Nephron (organoid): ENCODE data around the gene SLC10A2.
"Not testable (repeated sequence)": the region's sequence is repeated elsewhere in the genome, so short reads cannot be mapped to it uniquely, and the experiment has no call there.

ENCODE experiments used
- H3K27ac Mint-ChIP-seq, 3 experiments: 2 replicates each; pipeline ENCODE4 v1.8.0; 2020; ENCODE audit warnings: mixed read lengths in 3 of 3, mild to moderate bottlenecking in 2 of 3, moderate library complexity in 1 of 3
- H3K27me3 Mint-ChIP-seq: 2 replicates; pipeline ENCODE4 v1.8.0; 2021; ENCODE audit warnings: low read depth, mild to moderate bottlenecking, moderate library complexity, mixed read lengths
- H3K36me3 Mint-ChIP-seq: 2 replicates; pipeline ENCODE4 v1.8.0; 2020; ENCODE audit warnings: low read depth, mixed read lengths
- H3K4me1 Mint-ChIP-seq: 2 replicates; pipeline ENCODE4 v1.8.0; 2020; ENCODE audit warnings: mixed read lengths
- H3K4me3 Mint-ChIP-seq, 3 experiments: 2 replicates each; pipeline ENCODE4 v1.8.0; 2020; ENCODE audit warnings: mild to moderate bottlenecking in 3 of 3, mixed read lengths in 3 of 3, moderate library complexity in 2 of 3
- H3K9me3 Mint-ChIP-seq: 2 replicates; pipeline ENCODE4 v1.8.0; 2020; ENCODE audit warnings: mixed read lengths
- CTCF ChIP-seq, 3 experiments: fragments of 200-600 bp; sonication (generic); IDR thresholded peaks; one replicate each; pipeline ENCODE4 v1.5.0; 2021; ENCODE audit warnings: antibody characterized with exemption in 3 of 3; ENCODE audit not compliant: unreplicated experiment in 3 of 3

SLC10A2 gene

DNA sequence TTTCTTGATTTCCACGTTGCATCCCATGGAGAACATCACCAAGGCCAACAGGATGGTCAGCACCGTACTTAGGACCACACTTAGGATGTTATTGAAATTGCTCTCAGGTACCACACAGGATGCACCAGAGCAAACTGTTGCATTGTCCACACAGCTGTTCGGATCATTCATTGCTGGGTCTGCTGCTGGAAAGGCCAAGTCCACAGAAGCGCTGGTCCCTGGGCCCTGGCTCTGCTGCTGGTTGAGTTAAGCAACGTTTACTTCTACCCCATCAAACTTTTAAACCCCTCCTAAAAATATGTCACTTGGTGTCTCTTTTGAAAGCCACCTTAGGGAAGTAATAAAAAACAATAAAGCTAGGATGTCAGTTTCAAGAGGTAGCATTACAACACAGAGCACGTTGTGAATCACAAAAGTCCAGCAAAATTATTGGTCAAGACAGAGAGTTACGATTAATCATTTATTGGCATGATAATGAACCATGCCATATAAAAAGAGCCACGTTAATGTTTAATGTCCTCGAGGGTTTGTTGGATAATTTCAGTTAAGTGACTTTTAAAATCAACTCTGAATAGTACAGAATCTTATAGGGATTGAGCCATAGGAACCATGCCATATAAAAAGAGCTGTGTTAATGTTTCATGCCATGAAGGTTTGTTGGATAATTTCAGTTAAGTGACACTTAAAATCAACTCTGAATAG is at the start of gene SLC10A2:
SLC10A2 (minus strand) TSS at position 339 of the 702 bp plus-strand sequence; CDS start at position 171, 168 bp downstream.
- no peak for TF ChIP-seq CTCF (IDR thresholded peaks at IDR 0.05; ENCODE audit: unreplicated experiment in 3 of 3)
- Mint-ChIP-seq H3K4me1 (peaks cover 9% of the 10 kb centered on the region), H3K4me3 (peak within 1 kb of the TSS in 2 of 3 experiments; percentile 41 to 67), H3K27me3 (no peaks in the 10 kb centered on the region), H3K27ac (peak within 1 kb of the TSS; percentile 71 to 80 (median 80)), H3K9me3 (no peaks in the 10 kb centered on the region), H3K36me3 (no peaks in the 10 kb centered on the region)

- no peak overlapping the region for H3K27ac Mint-ChIP-seq
- H3K27me3 Mint-ChIP-seq = no peaks in the 10 kb centered on the region
- no peak overlapping the region for H3K4me3 Mint-ChIP-seq
- H3K36me3 Mint-ChIP-seq = no peaks in the 10 kb centered on the region
- H3K4me1 Mint-ChIP-seq = no peaks in the 10 kb centered on the region
- TF ChIP-seq CTCF (IDR thresholded peaks at IDR 0.05; ENCODE audit: unreplicated experiment in 3 of 3) = no peak
- peaks cover 6% of the 10 kb centered on the region for H3K9me3 Mint-ChIP-seq
Measured at GRCh38 chr13:103107580-103107979, 41.4 kb upstream of the SLC10A2 start.

GRCh38 chr13:103104340-103104739 is 38.1 kb upstream of the SLC10A2 start:
- no peak for TF ChIP-seq CTCF (IDR thresholded peaks at IDR 0.05; ENCODE audit: unreplicated experiment in 3 of 3)
- Mint-ChIP-seq H3K9me3 (peaks cover 6% of the 10 kb centered on the region), H3K27me3 (peaks cover 7% of the 10 kb centered on the region), H3K4me3 (no peak overlapping the region), H3K27ac (no peak overlapping the region), H3K4me1 (no peaks in the 10 kb centered on the region), H3K36me3 (no peaks in the 10 kb centered on the region)

- H3K9me3 Mint-ChIP-seq, H3K4me1 Mint-ChIP-seq, H3K27ac Mint-ChIP-seq, H3K36me3 Mint-ChIP-seq, H3K27me3 Mint-ChIP-seq, H3K4me3 Mint-ChIP-seq: not testable (repeated sequence)
Measured at GRCh38 chr13:103103456-103103855, 37.2 kb upstream of the SLC10A2 start.

- Mint-ChIP-seq H3K9me3 (peaks cover 6% of the 10 kb centered on the region), H3K4me1 (no peaks in the 10 kb centered on the region), H3K4me3 (no peak overlapping the region), H3K27ac (no peak overlapping the region), H3K36me3 (no peaks in the 10 kb centered on the region), H3K27me3 (peaks cover 7% of the 10 kb centered on the region)
- no peak for TF ChIP-seq CTCF (IDR thresholded peaks at IDR 0.05; ENCODE audit: unreplicated experiment in 3 of 3)
Measured at GRCh38 chr13:103102482-103102881, 36.3 kb upstream of the SLC10A2 start.

- H3K4me3 Mint-ChIP-seq = no peak overlapping the region
- TF ChIP-seq CTCF (IDR thresholded peaks at IDR 0.05; ENCODE audit: unreplicated experiment in 3 of 3) = no peak
- no peak overlapping the region for H3K27ac Mint-ChIP-seq
- H3K9me3 Mint-ChIP-seq = peaks cover 6% of the 10 kb centered on the region
- peaks cover 7% of the 10 kb centered on the region for H3K27me3 Mint-ChIP-seq
- no peaks in the 10 kb centered on the region for H3K36me3 Mint-ChIP-seq
- H3K4me1 Mint-ChIP-seq = no peaks in the 10 kb centered on the region
Measured at GRCh38 chr13:103101901-103102300, 35.7 kb upstream of the SLC10A2 start.
